ENCODE results near the gene C5. TPM values are rescaled to one million over a fixed set of nuclear protein-coding genes. Genes with fewer than 3 reads are reported as not detected.

Gene C5
- total RNA-seq, 1 donor from 2014 or later = 37.8 TPM

DNA sequence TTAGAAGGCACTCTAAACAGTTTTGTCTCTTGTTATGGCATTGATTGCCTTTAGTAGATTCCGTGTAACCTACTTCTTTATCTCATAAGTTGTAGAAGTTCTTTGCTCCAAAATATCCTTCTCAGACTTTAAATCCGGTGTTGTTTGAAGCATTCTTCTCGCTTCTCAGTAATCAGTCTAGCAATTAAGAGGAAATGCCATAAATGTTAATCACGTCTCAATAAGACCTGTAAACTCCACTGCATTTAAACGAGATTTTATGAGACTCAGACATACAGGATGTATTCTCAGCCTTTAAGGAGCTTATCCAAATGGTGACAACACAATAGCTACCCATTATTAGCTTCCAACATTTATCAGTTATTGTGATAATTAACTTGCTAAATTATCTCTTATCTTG, 7.7 kb upstream of the C5 start:
- Histone ChIP-seq H3K4me1 (no peaks in the 10 kb centered on the region), H3K27me3 (no peaks in the 10 kb centered on the region), H3K4me3 (no peak overlapping the region), H3K9me3 (no peaks in the 10 kb centered on the region), H3K36me3 (no peaks in the 10 kb centered on the region), H3K27ac (no peak overlapping the region)
- intact Hi-C loops (cut with DNase I) = no loop called here
- DNase-seq (no peak), ATAC-seq (no peak)
- TF ChIP-seq, protein P1, sequence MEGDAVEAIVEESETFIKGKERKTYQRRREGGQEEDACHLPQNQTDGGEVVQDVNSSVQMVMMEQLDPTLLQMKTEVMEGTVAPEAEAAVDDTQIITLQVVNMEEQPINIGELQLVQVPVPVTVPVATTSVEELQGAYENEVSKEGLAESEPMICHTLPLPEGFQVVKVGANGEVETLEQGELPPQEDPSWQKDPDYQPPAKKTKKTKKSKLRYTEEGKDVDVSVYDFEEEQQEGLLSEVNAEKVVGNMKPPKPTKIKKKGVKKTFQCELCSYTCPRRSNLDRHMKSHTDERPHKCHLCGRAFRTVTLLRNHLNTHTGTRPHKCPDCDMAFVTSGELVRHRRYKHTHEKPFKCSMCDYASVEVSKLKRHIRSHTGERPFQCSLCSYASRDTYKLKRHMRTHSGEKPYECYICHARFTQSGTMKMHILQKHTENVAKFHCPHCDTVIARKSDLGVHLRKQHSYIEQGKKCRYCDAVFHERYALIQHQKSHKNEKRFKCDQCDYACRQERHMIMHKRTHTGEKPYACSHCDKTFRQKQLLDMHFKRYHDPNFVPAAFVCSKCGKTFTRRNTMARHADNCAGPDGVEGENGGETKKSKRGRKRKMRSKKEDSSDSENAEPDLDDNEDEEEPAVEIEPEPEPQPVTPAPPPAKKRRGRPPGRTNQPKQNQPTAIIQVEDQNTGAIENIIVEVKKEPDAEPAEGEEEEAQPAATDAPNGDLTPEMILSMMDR (IDR thresholded peaks at IDR 0.05) = no peak

DNA sequence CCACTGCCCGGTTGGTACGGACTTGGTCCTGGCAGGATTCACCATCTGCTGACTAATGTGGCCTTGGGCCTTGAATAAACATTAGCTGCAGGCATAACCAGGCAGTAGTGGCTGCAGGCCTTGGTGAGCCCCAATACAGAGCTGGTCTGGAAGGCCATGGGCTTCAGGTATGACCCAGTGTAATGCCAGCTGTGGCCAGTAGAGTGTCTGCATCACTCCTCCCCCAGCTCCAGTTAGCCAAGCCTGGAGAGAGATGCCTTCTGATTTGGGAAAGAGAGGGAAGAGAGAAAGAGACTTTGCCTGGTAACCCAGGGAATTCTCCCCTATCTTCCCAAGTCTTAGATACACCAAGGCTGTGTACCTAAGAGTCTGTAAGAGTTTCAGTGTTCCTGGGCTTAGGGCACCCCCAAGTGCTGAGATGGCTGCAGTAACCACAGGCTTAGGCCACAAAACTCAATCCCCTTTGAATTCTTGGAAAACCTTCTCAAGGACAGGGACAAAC, 5.6 kb upstream of the C5 start:
- no peaks in the 10 kb centered on the region for H3K27me3 ChIP-seq
- H3K27ac ChIP-seq = no peak overlapping the region
- H3K36me3 ChIP-seq = no peaks in the 10 kb centered on the region
- TF ChIP-seq, protein P1 (IDR thresholded peaks at IDR 0.05) = peak; percentile 41
- ATAC-seq (peak; percentile 74), DNase-seq (no peak)
- no peaks in the 10 kb centered on the region for H3K9me3 ChIP-seq
- intact Hi-C loops (cut with DNase I) = no loop called here
- no peak overlapping the region for H3K4me3 ChIP-seq
- no peaks in the 10 kb centered on the region for H3K4me1 ChIP-seq

DNA sequence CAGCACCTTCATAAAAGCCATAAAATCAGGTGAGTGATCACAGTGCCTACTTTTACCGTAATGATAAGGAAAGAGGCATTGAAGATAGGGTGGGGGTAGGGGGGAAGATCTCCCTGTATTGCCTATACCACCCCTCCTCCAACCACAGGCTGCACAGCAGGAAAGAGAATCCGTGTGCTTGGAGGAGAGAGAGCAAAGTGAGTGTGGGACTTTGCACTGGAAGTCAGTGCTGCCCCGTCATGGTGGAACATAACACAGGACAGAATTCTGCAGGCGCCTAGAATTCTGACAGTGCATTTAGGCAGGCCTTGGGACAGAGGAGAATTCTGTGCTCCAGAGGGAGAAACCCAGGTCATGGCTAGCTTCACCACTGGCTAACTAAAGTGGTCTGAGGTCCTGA, 3.5 kb upstream of the C5 start:
- no peaks in the 10 kb centered on the region for H3K4me1 ChIP-seq
- DNase-seq (no peak), ATAC-seq (no peak)
- H3K9me3 ChIP-seq = no peaks in the 10 kb centered on the region
- TF ChIP-seq, protein P1 (IDR thresholded peaks at IDR 0.05) = no peak
- intact Hi-C loops (cut with DNase I) = no loop called here
- no peak overlapping the region for H3K4me3 ChIP-seq
- H3K36me3 ChIP-seq = no peaks in the 10 kb centered on the region
- H3K27me3 ChIP-seq = no peaks in the 10 kb centered on the region
- no peak overlapping the region for H3K27ac ChIP-seq

DNA sequence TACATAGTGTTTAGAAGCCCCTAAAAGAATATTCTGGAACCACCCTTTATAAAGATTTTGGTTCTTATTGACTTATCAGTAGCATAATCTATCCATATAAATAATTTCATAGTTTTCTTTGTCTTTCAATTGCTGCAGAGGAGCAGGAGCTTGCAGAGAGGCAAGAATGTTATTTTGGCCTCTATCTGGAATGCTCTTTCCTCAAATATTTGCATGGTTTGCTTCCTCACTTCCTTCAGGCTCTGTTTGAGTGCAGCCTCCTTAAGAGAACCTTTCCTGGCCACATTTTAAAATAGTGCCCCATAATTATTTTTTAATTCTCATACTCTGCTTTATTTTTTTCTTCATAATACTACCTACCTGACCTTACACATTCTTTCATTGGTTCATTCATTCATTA, 1.5 kb downstream of the C5 start:
- no peak for DNase-seq
- no peaks in the 10 kb centered on the region for H3K27me3 ChIP-seq
- H3K36me3 ChIP-seq = no peaks in the 10 kb centered on the region
- no peaks in the 10 kb centered on the region for H3K9me3 ChIP-seq
- TF ChIP-seq, protein P1 (IDR thresholded peaks at IDR 0.05) = no peak
- no peak overlapping the region for H3K27ac ChIP-seq
- no peaks in the 10 kb centered on the region for H3K4me1 ChIP-seq
- intact Hi-C loops (cut with DNase I) = no loop called here
- ATAC-seq = no peak
- peak overlapping the region; percentile 23 for H3K4me3 ChIP-seq

DNA sequence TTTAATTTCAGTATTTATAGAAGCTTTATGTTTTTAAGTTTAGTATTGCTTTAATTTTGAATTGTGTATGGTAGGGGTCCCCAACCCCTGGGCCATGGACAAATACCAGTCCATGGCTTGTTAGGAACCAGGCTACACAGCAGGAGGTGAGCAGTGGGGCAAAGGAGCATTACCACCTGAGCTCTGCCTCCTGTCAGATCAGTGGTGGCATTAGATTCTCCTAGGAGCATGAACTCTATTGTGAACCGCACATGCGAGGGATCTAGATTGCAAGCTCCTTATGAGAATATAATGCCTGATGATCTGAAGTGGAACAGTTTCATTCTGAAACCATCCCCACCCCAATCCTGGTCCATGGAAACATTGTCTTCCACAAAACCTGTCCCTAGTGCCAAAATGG, 1.9 kb downstream of the C5 start:
- H3K4me1 ChIP-seq = no peaks in the 10 kb centered on the region
- H3K27ac ChIP-seq = no peak overlapping the region
- no peak for ATAC-seq
- TF ChIP-seq, protein P1 (IDR thresholded peaks at IDR 0.05) = no peak
- peak overlapping the region; percentile 23 for H3K4me3 ChIP-seq
- intact Hi-C loops (cut with DNase I) = no loop called here
- DNase-seq = no peak
- no peaks in the 10 kb centered on the region for H3K9me3 ChIP-seq
- no peaks in the 10 kb centered on the region for H3K36me3 ChIP-seq
- no peaks in the 10 kb centered on the region for H3K27me3 ChIP-seq

DNA sequence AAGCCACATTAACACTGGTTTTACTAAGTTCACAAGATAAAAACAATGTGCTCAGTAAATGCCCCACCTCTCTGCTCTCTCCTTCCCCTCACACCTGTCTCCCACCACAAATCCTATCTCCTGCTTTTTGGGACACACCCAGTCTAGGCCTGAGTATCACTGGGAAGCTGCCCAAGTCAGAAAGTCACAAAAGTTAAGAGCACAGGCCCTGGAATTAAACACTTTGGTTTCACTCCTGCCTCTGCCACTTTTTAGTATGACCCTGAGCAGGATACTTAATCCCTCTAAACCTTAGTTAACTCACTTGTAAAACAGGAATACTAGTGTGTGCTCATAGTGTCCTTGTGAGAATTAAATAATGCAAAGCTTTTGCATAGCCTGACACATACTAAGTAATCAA, 11.3 kb downstream of the C5 start:
- intact Hi-C loops (cut with DNase I) = no loop called here
- ATAC-seq (peak; percentile 24), DNase-seq (no peak)
- H3K27ac ChIP-seq = no peak overlapping the region
- no peaks in the 10 kb centered on the region for H3K4me1 ChIP-seq
- no peaks in the 10 kb centered on the region for H3K27me3 ChIP-seq
- H3K4me3 ChIP-seq = no peak overlapping the region
- no peaks in the 10 kb centered on the region for H3K36me3 ChIP-seq
- no peaks in the 10 kb centered on the region for H3K9me3 ChIP-seq
- TF ChIP-seq, protein P1 (IDR thresholded peaks at IDR 0.05) = no peak

All from upper lobe of right lung (tissue), 1 donor.